NT2/D1 (cell line): ENCODE data around the gene BARHL2.

Source experiments
- YY1 ChIP-seq: IDR thresholded peaks from 2 replicates; pipeline ENCODE4 v1.6.1; 2011; ENCODE audit not compliant: insufficient read length, insufficient read depth
- ZNF274 ChIP-seq: IDR thresholded peaks from 2 replicates; pipeline ENCODE4 v1.6.1; 2011; ENCODE audit warnings: mild to moderate bottlenecking, low read depth, low read length

DNA sequence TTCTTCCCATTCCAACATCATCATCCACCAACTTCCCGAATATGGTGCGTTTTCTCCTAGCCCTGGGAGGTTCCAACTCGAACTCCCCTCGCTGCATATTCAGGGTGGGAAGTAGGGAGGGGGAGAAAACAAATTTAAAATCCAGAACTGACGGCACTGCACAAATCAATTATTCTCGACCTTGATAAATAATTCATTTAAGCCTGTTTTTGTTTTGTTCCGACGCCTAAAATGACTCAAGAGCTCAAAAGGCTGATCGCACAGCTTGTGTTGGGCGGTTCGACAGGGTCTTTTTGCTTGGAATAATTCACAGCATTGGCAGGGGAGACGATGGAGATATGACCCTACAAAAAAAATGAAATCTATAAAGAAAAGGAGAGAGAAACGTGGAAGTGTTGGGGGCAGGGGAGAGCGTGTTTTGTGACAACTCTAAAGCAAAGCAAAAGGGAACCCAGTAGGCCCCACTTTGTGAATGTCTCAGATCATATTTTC, 3.1 kb upstream of the BARHL2 start:
- TF ChIP-seq ZNF274, result no peak
- no peak for TF ChIP-seq YY1
